C4-2B (cell line): ENCODE data around the gene IFITM1.

ENCODE experiments used
- H3K27ac ChIP-seq: fragments of 450-650 bp; 2 replicates; pipeline ENCODE4 v1.5.1; 2017
- ZFX ChIP-seq: fragments of 450-650 bp; IDR thresholded peaks from 2 replicates; pipeline ENCODE4 v1.6.1; 2017
- TF ChIP-seq, protein P1 (sequence below): fragments of 450-650 bp; conservative IDR thresholded peaks from 2 replicates; pipeline ENCODE4 v1.5.1; 2017; ENCODE audit warnings: mild to moderate bottlenecking

Gene IFITM1

GRCh38 chr11:293852-294661 lies 19.8 kb upstream of the IFITM1 start:
- no peak overlapping the region for H3K27ac ChIP-seq
- TF ChIP-seq ZFX: no peak
- TF ChIP-seq, protein P1, sequence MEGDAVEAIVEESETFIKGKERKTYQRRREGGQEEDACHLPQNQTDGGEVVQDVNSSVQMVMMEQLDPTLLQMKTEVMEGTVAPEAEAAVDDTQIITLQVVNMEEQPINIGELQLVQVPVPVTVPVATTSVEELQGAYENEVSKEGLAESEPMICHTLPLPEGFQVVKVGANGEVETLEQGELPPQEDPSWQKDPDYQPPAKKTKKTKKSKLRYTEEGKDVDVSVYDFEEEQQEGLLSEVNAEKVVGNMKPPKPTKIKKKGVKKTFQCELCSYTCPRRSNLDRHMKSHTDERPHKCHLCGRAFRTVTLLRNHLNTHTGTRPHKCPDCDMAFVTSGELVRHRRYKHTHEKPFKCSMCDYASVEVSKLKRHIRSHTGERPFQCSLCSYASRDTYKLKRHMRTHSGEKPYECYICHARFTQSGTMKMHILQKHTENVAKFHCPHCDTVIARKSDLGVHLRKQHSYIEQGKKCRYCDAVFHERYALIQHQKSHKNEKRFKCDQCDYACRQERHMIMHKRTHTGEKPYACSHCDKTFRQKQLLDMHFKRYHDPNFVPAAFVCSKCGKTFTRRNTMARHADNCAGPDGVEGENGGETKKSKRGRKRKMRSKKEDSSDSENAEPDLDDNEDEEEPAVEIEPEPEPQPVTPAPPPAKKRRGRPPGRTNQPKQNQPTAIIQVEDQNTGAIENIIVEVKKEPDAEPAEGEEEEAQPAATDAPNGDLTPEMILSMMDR: no peak

DNA sequence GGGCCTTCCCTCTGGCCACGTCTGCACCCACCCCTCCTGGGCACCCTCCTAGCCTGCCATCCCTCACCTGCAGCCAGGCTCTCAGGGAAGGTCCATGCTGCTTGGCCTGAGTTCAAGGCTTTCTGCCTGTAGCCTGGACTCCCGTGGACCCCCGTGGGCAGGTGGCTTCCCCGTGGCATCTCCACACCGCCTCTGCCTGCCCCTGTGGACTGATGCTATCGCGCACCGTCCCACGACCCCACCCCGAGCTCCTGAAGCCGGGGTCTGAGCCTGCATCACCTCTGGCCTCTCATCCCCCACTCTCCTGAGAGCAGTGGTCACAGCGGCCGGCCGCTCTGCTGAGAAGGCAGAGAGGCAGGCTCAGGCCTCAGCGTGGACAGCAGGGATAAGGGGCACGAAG lies 19.1 kb upstream of the IFITM1 start:
- TF ChIP-seq, protein P1: no peak
- TF ChIP-seq ZFX: no peak
- no peak overlapping the region for H3K27ac ChIP-seq

- H3K27ac ChIP-seq: no peak overlapping the region
- TF ChIP-seq ZFX: no peak
- TF ChIP-seq, protein P1: no peak
Observed at GRCh38 chr11:295351-296170, 18.3 kb upstream of the IFITM1 start.

- TF ChIP-seq, protein P1: no peak
- no peak overlapping the region for H3K27ac ChIP-seq
Observed at GRCh38 chr11:296171-297050, 17.4 kb upstream of the IFITM1 start.

DNA sequence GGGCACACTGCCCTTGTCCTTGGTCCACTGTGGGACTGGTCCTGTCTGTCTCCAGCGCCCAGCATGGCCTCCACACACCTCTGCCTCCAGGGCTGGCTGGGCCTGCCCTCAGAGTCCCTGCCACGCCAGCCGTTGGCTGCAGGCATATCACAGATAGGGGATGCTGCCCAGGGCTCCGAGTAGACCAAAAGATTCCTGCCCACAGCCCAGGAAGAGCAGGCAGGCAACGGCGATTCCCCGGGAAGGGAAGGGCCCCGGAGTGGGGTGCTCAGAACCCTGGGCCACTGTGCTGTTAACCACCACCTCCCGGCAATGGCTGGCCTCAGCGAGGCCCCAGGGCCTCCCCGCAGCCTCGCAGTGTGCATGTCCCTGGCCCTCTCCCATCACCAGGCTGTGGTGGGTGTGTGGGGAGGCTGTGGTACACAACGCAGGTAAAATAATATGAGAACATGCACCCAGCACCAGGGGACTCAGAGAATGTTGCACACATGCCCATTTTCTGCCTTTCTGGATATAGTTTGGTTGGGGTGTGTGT lies 16.7 kb upstream of the IFITM1 start:
- H3K27ac ChIP-seq: no peak overlapping the region
- TF ChIP-seq ZFX: no peak
- TF ChIP-seq, protein P1: no peak

DNA sequence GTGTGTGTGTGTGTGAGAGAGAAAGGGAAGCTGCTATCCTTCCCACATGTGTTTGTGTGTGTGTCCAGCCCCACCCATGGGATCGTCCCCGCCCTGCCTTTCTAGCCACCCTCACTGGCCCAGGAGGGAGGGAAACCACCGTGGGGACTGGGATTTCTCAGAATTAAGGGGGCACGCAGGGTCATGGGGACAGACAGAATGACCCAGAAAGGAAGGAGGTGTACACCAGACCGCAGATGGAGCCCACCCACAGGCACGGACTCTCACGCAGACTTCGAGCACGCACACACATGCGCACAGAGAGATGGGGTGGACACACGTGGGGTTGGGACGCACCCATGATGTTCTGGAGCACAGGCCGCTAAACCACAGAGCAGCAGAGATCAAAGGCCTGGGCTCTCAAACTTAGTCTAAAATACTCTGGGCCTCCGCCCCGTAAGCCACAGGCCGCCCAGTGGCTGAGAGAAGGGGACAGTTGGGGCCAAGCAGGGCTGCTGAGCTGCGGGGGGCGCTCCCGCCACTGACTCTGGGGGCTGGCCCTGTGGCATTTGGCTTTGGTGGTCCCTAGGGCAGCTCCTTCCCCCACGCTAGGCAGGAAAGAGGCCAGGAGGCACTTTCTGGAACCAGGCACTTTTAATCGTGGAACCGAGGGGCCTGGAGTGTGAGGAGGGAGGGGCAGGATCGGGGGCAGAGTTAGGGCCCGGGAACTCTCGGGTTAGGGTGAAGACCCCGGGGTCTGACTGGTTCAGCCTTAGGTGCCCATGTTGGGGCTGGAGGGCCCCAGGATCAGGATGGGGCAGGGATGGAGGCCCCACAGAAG lies 16.0 kb upstream of the IFITM1 start:
- TF ChIP-seq, protein P1: no peak
- no peak for TF ChIP-seq ZFX
- H3K27ac ChIP-seq: no peak overlapping the region
